DMS53 treated with DMSO at 0.1 percent for 48 hours (cell line): Measurements from ENCODE around the gene RTCA.
"Not testable (repeated sequence)": the region's sequence is repeated elsewhere in the genome, so short reads cannot be mapped to it uniquely, and the experiment has no call there.

Experiments
- DNase-seq: peaks from one replicate; lab custom pipeline; 2025; ENCODE audit not compliant: unreplicated experiment; lab: John Stamatoyannopoulos, UW

Gene RTCA

GRCh38 chr1:100305954-100306353, 39.9 kb downstream of the RTCA start:
- DNase-seq = no peak

DNA sequence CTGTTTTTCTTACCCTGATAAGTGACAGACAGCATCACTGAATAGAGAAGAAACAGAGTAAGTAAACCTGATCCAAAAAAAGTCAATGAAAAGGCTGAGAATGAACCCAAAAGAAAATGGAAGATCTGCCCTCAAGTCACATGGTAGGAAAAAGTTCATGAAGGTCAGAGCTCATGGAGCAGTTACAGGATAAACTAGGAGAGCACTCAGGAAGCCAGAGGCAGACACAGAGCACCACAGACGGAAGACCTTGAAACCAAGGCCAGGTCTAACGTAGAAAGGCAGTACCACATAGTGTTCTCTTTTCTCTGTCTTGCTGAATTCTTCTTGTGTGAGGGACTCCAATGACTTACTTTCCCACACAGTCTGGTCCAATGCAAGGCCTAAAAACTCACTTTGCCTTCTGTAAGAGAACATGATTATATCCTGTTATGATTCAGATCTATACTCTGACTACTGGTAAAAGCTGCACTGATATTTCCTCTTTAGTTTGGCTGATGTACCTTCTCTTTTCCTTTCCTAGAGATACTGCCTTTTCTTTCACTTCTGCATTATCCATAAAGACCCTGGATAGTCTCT, 40.8 kb downstream of the RTCA start:
- DNase-seq = no peak

- no peak for DNase-seq
Observed at GRCh38 chr1:100308777-100309176, 42.8 kb downstream of the RTCA start.

GRCh38 chr1:100309863-100310262, 43.8 kb downstream of the RTCA start:
- no peak for DNase-seq

- DNase-seq = no peak
Observed at GRCh38 chr1:100313382-100313781, 47.4 kb downstream of the RTCA start.

DNA sequence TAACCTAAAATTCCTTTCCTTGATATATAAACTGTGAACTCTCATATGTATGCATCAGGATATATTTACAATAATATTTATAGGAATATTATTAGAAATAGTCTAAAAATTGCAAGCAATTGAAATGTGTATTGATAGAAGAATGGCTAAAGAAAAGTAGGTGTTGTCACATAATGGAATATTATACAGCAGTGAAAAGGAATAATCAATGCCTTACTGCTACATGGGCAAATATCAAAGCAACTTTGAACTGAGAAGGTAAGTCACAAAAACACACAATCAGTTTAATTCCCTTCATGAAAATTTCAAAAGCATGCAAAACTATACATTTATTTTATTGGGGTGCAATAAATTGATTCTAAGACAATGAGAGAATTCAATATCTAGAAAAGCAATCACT, 50.6 kb downstream of the RTCA start:
- DNase-seq = no peak

- DNase-seq = no peak
Observed at GRCh38 chr1:100320311-100321099, 54.5 kb downstream of the RTCA start.

- DNase-seq = no peak
Observed at GRCh38 chr1:100321100-100321493, 55.1 kb downstream of the RTCA start.

DNA sequence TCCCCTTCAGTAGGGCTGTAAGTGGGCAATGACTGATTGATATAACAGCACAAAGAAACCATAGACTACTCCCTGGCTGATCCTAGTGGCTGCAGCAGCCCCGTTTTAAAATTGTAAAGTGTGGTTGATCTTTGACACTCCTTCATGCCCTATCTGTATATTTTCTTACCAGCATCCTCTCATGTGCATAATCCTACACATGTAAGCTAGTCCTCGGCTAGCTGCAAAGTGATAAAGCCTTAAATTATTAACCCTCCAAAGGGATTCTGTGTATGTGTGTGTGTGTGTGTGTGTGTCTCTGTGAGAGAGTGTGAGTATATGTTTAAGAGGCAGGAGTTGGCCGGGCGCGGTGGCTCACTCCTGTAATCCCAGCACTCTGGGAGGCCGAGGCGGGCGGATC, 55.5 kb downstream of the RTCA start:
- no peak for DNase-seq

DNA sequence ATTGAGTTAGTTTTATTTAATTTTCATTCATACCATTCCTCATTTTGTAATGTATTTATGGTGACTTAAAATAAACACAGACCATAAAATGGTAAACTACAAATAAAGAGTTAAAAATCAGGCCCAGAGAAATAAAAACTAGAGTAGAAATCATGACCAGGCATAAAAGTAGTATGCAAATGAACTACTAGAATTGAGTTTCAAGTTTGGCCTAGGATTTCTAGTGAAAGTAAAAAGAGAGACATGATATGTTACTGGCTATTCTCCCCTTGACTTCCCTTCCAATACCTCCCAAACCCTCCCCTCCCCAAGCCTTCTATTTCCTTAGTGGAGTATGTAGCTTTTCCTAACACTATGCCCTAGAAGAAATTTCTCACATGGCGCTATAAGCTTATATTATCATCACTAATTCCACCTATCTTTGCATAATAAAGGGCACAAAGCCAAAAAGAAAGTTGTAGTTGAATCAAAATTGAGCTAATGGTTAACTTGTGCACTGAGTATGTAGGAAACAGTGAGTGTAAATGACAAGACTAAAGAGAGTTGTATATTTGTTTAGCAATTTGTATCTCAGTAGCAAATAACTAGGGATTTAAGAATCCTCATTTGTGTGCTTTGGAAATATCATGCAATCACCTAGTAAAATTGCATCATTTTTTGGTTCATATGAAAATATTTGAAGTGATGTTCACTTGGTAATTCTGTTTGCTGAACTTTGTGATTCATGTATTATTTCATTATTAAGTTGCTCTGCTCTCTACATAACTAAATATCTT, 56.6 kb downstream of the RTCA start:
- peak; percentile 59 for DNase-seq

GRCh38 chr1:100323419-100324106, 57.5 kb downstream of the RTCA start:
- DNase-seq = no peak

- no peak for DNase-seq
Observed at GRCh38 chr1:100325415-100326324, 59.7 kb downstream of the RTCA start.

DNA sequence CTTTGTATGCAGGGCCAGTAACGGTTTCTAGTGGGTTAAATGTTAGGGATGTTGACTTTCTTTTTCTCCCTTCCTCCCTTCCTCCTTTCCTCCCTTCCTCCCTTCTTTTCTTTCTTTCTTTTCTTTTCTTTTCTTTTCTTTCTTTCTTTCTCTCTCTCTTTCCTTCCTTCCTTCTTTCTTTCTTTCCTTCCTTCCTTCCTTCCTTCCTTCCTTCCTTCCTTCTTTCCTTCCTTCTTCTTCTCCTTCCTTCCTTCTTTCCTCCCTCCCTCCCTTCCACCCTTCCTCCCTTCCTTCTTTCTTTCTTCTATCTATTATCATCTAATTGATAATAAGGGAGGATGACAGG, 60.3 kb downstream of the RTCA start:
- not testable (repeated sequence) for DNase-seq

DNA sequence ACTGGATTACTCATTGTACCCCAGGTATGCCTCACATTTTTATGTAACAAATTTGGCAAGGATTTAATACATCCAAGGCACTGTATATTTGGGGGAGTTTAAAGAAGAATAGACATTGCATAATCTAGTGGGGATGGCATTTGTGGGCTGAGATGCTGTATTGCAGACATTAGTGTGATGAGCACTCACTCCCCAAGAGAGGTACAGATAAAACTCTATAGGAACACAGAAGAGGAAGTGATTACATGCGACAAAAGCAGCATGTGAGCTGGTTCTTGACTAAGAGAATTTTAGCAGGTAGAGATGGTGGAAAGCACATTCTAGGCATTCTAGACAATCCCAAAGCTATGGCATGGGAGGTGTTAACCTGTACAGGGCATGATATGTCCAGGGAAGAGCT, 62.1 kb downstream of the RTCA start:
- DNase-seq = no peak

DNA sequence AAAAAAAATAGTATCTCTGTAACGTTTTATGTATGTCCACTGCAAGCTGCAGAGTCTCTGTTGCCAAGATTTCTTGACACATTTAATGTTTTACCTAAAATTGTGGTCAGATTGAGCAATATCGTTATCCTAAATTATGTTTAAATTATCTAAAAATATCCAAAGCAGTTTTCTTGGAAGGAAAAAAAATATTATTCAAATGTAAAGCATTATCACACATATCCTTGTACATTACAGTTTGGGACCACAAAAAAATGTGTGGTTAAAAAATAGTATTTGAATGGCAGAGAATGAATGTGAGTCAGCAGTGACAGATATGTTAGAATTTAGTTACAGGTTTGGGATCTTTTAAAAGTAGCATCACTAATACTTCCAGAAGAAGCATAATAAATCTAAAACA, 65.1 kb downstream of the RTCA start:
- DNase-seq = not testable (repeated sequence)

DNA sequence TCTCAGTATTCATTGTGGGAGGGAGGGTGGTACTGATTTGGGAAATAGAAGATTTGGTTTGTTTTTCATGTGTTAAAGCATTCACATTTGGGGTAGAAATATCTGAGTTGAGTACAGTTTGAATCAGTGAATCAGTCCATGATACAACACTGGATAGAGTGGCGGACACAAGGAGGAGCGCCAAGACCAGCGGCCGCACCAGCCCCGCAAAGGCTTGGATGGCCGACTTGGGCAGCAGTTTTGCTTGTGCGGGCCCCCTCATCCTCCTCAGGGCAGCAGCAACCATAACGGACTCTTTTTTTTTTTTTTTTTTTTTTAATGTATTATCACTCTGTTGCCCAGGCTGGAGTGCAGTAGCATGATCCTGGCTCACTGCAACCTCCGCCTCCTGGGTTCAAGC, 66.3 kb downstream of the RTCA start:
- DNase-seq = no peak

GRCh38 chr1:100335436-100335835, 69.4 kb downstream of the RTCA start:
- DNase-seq = no peak

DNA sequence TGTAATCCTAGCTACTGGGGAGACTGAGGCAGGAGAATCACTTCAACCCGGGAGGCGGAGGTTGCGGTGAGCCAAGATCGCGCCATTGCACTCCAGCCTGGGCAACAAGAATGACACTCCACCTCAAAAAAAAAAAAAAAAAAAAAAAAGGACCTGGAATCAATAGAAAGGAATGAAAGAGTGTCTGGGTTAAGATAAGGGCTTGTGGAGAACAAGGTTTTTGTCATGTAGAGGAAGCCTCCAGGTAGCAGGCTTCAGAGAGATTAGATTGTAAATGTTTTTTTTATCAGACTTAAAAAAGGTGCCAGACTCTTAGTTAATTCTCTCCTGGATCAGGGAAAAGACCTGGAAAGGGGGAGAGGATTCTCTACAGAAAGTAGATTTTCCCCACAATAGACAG, 71.9 kb downstream of the RTCA start:
- not testable (repeated sequence) for DNase-seq

DNA sequence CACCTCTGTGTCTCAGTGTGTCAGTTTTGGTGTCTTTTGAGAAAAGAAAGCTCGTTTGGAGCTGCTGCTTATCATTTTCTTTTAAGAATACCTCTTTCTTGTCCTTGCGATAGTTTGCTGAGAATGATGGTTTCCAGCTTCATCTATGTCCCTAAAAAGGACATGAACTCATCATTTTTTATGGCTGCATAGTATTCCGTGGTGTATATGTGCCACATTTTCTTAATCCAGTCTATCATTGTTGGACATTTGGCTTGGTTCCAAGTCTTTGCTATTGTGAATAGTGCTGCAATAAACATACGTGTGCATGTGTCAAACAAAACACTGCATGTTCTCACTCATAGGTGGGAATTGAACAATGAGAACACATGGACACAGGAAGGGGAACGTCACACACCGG, 73.7 kb downstream of the RTCA start:
- not testable (repeated sequence) for DNase-seq

DNA sequence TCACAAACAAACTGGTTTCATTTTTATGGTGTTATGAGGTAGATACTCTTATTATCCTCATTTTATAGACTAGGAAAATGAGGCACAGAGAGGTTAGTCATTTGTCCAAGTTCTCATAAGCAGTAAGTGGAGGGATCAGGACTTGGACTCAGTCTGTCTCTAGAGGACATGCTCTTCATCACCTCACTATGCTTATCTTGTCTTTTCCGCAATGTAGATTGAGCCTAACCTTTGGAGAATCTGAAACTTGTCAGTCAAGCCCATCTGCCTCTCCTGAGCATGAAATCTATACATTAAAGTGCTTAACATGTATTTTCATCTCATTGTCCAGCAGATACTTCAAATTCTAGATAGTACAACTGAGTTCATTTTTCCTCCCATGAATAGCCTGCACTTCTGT, 74.5 kb downstream of the RTCA start:
- no peak for DNase-seq

GRCh38 chr1:100342348-100342747, 76.3 kb downstream of the RTCA start:
- no peak for DNase-seq
